ENCODE results near the gene WSB1. TPM values are rescaled to one million over a fixed set of nuclear protein-coding genes. Genes with fewer than 3 reads are reported as not detected.
A peak's percentile ranks its signal among the peaks of the same experiment; 100 is the strongest.

WSB1 gene
- total and polyA plus RNA-seq, 10 of the 15 experiments (the other 5 are each of a cell fraction or from before 2014, with no cell fraction given) = 26.6 to 458 (median 101) TPM

DNA sequence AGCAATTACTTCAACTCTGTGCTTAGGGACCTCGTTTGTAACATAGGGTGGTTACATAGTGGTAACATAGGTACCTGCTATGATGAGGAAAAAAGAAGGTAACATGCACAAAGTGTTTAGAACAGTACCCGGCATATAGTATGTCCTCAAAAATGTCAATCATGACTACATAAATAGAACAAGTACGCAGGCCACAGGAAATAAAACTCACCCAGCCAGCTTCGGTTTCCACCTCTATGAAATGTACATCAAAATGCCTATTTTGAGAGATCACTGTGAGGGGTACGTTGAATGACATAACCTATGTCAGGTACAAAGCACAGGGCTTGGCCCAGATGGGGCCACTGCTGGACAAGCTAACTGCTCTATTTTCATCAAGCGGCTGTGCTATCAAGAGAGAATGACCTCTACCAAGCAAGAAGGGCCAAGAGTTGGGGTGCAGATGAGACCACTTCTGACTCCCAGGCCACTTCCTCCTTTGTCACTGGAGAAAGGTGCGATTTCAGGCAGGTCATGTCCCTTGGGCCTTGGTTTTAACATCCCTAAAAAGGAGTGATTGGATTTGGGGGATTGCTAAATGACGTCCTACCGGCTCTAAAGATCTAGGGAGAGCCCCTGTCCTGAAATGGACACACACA lies 45.4 kb downstream of the WSB1 start (continued):
- TF ChIP-seq NRF1 (conservative IDR thresholded peaks at IDR 0.05; ENCODE audit: low read depth, low read length) (no peak), PML (IDR thresholded peaks at IDR 0.05; ENCODE audit: low read length) (no peak), MTA3 (IDR thresholded peaks at IDR 0.05; ENCODE audit: borderline replicate concordance, low read length) (peak; percentile 30; the same call in 1 of the 2 replicates), CUX1 (IDR thresholded peaks at IDR 0.05; ENCODE audit: insufficient replicate concordance, low read depth, low read length) (no peak), STAT3 (IDR thresholded peaks at IDR 0.05; ENCODE audit: low read depth, low read length) (no peak), FOXM1 (IDR thresholded peaks at IDR 0.05; ENCODE audit: low read depth, low read length) (peak; percentile 67; the same call in 1 of the 2 replicates), ESRRA (IDR thresholded peaks at IDR 0.05; ENCODE audit: low read length) (no peak), RFX5 (IDR thresholded peaks at IDR 0.05; ENCODE audit: low read depth, low read length) (no peak), SPI1 (IDR thresholded peaks at IDR 0.05; ENCODE audit: borderline replicate concordance, insufficient read depth, low read depth, low read length) (peak; percentile 78), CEBPB (IDR thresholded peaks at IDR 0.05; ENCODE audit: borderline replicate concordance in 1 of 2, low read depth in 2 of 2, low read length in 2 of 2) (no peak), GABPA (IDR thresholded peaks at IDR 0.05; ENCODE audit: low read depth) (no peak), SKIL (IDR thresholded peaks at IDR 0.05; ENCODE audit: low read depth, poor library complexity, severe bottlenecking) (no peak), POLR2AphosphoS5 (IDR thresholded peaks at IDR 0.05; ENCODE audit: low read length) (no peak), PRDM15 (CRISPR knock-in tag; IDR thresholded peaks at IDR 0.05) (no peak)

All from GM12878 (cell line).